HFFc6 (cell line): ENCODE measurements around the gene DPEP1. TPM values are rescaled to one million over a fixed set of nuclear protein-coding genes. Genes with fewer than 3 reads are reported as not detected.

Experiments
- DNase-seq: peaks from one replicate; pipeline ENCODE4 v3.0.0-alpha.2; 2018
- H3K27ac Mint-ChIP-seq: 2 replicates; pipeline ENCODE4 v1.8.0; 2020; ENCODE audit warnings: mild to moderate bottlenecking, mixed read lengths
- H3K27me3 Mint-ChIP-seq: 2 replicates; pipeline ENCODE4 v1.8.0; 2021; ENCODE audit warnings: mild to moderate bottlenecking, moderate library complexity, mixed read lengths; ENCODE audit not compliant: insufficient read depth
- H3K36me3 Mint-ChIP-seq: 2 replicates; pipeline ENCODE4 v1.8.0; 2021; ENCODE audit warnings: low read depth, mixed read lengths
- H3K4me1 Mint-ChIP-seq: 2 replicates; pipeline ENCODE4 v1.8.0; 2020; ENCODE audit warnings: low read depth, mixed read lengths
- H3K4me3 Mint-ChIP-seq: 2 replicates; pipeline ENCODE4 v1.8.0; 2020; ENCODE audit warnings: mild to moderate bottlenecking, moderate library complexity, mixed read lengths
- H3K9me3 Mint-ChIP-seq: 2 replicates; pipeline ENCODE4 v1.8.0; 2020; ENCODE audit warnings: mild to moderate bottlenecking, mixed read lengths
- CTCF ChIP-seq: fragments of 200-600 bp; sonication (generic); IDR thresholded peaks from 2 replicates; pipeline ENCODE4 v1.5.0; 2021; ENCODE audit warnings: antibody characterized with exemption, mild to moderate bottlenecking
- total RNA-seq, 6 experiments: library from RNA; stranded (reverse); fragmentation: NEBNext Ultra II Directional; extraction: Animal tissue kit (Norgen Biotek cat#: 25700); gene quantifications; 2 replicates in 1 of 6; 3 replicates in 5 of 6; pipeline ENCODE4 v1.2.3, GENCODE V29; 2021

DPEP1 gene
- total RNA-seq, 6 experiments from 2014 or later: not detected

- no peak overlapping the region for H3K27ac Mint-ChIP-seq
- DNase-seq: no peak
- peaks cover 5% of the 10 kb centered on the region; the same call in 1 of the 2 replicates for H3K4me1 Mint-ChIP-seq
- no peaks in the 10 kb centered on the region for H3K9me3 Mint-ChIP-seq
- no peak for TF ChIP-seq CTCF
- H3K36me3 Mint-ChIP-seq: no peaks in the 10 kb centered on the region; the same call in 1 of the 2 replicates
- H3K4me3 Mint-ChIP-seq: no peak overlapping the region
- H3K27me3 Mint-ChIP-seq: no peaks in the 10 kb centered on the region
Measured at GRCh38 chr16:89595330-89596060, 17.9 kb upstream of the DPEP1 start.

- H3K27me3 Mint-ChIP-seq: no peaks in the 10 kb centered on the region
- H3K4me3 Mint-ChIP-seq: no peak overlapping the region
- peaks cover 5% of the 10 kb centered on the region; the same call in 1 of the 2 replicates for H3K4me1 Mint-ChIP-seq
- no peaks in the 10 kb centered on the region; the same call in 1 of the 2 replicates for H3K36me3 Mint-ChIP-seq
- no peak for TF ChIP-seq CTCF
- no peak for DNase-seq
- H3K27ac Mint-ChIP-seq: no peak overlapping the region
- no peaks in the 10 kb centered on the region for H3K9me3 Mint-ChIP-seq
Measured at GRCh38 chr16:89596061-89596689, 17.3 kb upstream of the DPEP1 start.

- TF ChIP-seq CTCF: no peak
- no peaks in the 10 kb centered on the region for H3K27me3 Mint-ChIP-seq
- H3K9me3 Mint-ChIP-seq: no peaks in the 10 kb centered on the region
- H3K27ac Mint-ChIP-seq: no peak overlapping the region
- H3K4me3 Mint-ChIP-seq: no peak overlapping the region
- no peak for DNase-seq
- H3K36me3 Mint-ChIP-seq: no peaks in the 10 kb centered on the region; the same call in 1 of the 2 replicates
- H3K4me1 Mint-ChIP-seq: peaks cover 8% of the 10 kb centered on the region
Measured at GRCh38 chr16:89596957-89597649, 16.3 kb upstream of the DPEP1 start.

GRCh38 chr16:89598199-89598598 lies 15.2 kb upstream of the DPEP1 start:
- peak; percentile 50 for DNase-seq
- no peak for TF ChIP-seq CTCF
- no peaks in the 10 kb centered on the region for H3K27me3 Mint-ChIP-seq
- peaks cover 19% of the 10 kb centered on the region for H3K4me1 Mint-ChIP-seq
- no peak overlapping the region for H3K27ac Mint-ChIP-seq
- H3K36me3 Mint-ChIP-seq: no peaks in the 10 kb centered on the region; the same call in 1 of the 2 replicates
- no peaks in the 10 kb centered on the region for H3K9me3 Mint-ChIP-seq
- H3K4me3 Mint-ChIP-seq: no peak overlapping the region

GRCh38 chr16:89599451-89599858 lies 14.0 kb upstream of the DPEP1 start:
- no peak for DNase-seq
- H3K9me3 Mint-ChIP-seq: no peaks in the 10 kb centered on the region
- no peaks in the 10 kb centered on the region for H3K27me3 Mint-ChIP-seq
- no peak overlapping the region for H3K4me3 Mint-ChIP-seq
- H3K36me3 Mint-ChIP-seq: no peaks in the 10 kb centered on the region; the same call in 1 of the 2 replicates
- peaks cover 20% of the 10 kb centered on the region for H3K4me1 Mint-ChIP-seq
- no peak overlapping the region for H3K27ac Mint-ChIP-seq
- peak; percentile 63 for TF ChIP-seq CTCF
